ENCODE data around the gene YWHAE.

DNA sequence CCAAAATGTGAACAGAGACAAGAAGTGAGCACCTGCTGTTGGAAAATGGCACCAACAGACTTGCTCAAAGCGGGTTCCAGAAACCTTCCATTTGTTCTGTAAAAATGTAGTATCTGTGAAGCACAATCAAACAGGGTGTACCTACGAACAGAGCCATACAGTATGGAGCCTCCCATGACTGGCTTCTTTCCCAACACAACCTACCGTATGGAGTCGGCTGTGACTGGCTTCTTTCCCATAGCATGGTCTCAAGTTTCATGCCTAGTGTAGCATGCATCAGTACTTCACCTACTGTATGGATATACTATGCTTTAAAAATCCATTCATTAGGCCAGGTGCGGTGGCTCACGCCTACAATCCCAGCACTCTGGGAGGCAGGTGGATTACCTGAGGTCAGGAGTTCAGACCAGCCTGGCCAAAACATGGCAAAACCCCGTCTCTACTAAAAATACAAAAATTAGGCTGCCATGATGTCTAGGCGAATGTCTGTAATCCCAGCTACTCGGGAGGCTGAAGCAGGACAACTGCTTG lies 26.2 kb downstream of the YWHAE start:
- TF ChIP-seq ZBTB43 (CRISPR knock-in tag; IDR thresholded peaks at IDR 0.05), result no peak
- TF ChIP-seq CTCF (IDR thresholded peaks at IDR 0.05), result no peak
- no peak for TF ChIP-seq NR3C1 (CRISPR knock-in tag; conservative IDR thresholded peaks at IDR 0.05; ENCODE audit: low read depth)
- TF ChIP-seq OVOL2 (CRISPR knock-in tag; IDR thresholded peaks at IDR 0.05; ENCODE audit: borderline replicate concordance), result no peak
- TF ChIP-seq, protein P1, sequence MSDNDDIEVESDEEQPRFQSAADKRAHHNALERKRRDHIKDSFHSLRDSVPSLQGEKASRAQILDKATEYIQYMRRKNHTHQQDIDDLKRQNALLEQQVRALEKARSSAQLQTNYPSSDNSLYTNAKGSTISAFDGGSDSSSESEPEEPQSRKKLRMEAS (CRISPR knock-in tag; IDR thresholded peaks at IDR 0.05), result no peak
- TF ChIP-seq SP1 (CRISPR knock-in tag; conservative IDR thresholded peaks at IDR 0.05), result no peak
- no peak for TF ChIP-seq NR2C2 (CRISPR knock-in tag; IDR thresholded peaks at IDR 0.05)

Data from WTC11 (cell line).